Activated CD4-positive, alpha-beta T cell treated with anti-CD3 and anti-CD28 coated beads, Interleukin-2, amount 50 U/mL, for 1 hour (primary cell): ENCODE measurements around the gene KIF16B.

Experiments used
- DNase-seq: peaks from one replicate; pipeline ENCODE4 v3.0.0-alpha.2; 2020

The KIF16B gene

GRCh38 chr20:16349523-16350260 is 223.6 kb downstream of the KIF16B start:
- no peak for DNase-seq

DNA sequence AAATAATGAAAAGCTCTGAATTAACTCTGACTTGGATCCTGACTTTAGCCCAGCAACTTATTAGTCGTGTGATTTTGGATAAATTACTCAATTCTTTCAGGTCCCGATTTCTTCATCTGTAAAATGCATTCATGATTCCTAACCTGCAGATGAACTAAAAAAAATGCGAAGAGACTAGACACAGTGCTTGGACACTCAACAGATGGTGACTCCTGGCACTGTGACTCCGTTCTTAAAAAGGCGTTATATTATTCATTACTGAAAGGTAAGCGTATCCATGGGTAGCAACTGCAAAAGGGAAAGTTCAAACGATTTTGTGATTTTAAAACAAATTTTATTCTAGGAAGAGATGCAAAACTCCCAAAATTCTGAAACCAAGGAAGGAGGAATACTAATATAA is 226.3 kb downstream of the KIF16B start:
- DNase-seq, result no peak

DNA sequence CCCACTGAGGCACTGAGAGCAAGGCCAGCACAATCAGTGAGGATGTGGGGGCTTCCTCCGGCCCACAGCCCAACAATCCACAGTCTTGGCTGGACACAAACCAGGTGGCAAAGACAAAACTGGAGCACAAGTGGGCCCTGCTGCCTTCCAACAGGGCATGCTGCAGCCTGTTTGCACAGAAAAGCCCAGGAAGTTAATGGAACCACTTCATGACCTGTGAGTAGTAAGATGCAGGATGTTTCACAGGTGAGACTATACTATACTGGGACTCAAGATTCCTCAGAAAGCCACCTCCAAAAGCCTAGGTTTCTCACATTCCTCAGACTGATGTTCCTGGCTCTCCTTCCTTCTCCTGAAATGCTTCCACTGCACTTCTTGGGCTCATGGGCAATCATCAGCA is 235.5 kb downstream of the KIF16B start:
- DNase-seq, result no peak

- DNase-seq, result no peak
These were observed 245.6 kb downstream of the KIF16B start for GRCh38 chr20:16327606-16328005.

DNA sequence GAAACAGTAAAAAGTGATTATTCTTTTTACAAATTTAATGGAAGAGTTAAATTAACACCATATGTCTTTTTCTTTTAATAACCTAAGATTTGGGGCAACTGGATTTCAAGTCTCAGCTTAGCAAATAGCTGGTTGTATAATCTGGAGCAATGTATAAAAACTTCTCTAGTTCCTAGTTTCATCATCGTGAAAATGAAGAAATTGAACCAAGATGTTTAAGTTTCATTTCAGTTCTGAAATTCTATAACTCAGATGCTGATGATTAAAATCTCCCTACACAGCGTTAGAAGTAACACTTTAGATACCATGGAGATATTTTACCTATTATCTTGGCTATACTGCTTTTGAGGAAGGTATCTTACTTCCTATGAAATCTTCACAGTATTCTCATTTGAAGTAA is 252.0 kb downstream of the KIF16B start:
- no peak for DNase-seq

- DNase-seq, result no peak
These were observed 255.5 kb downstream of the KIF16B start for GRCh38 chr20:16317445-16318362.

DNA sequence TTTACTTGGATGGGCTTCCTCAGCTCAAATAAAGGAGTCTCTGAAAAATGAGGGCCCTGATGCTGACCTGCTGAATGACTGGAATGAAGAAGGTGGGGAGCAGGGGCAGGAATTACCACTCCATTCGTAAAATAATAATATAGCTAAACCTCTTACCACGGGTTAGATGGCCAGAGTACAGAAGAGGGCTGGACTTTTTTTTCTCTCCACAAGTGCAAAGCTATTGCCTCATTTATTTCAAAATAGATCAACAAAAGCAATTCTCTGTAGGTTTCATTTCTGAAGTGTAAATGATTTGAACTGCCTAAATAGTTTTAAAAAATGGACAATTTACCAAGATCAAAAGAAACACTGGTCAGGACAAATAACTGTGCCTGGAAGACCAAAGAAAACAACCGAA is 256.7 kb downstream of the KIF16B start:
- DNase-seq, result no peak

- DNase-seq, result no peak
These were observed 258.5 kb downstream of the KIF16B start for GRCh38 chr20:16314748-16315159.

GRCh38 chr20:16314320-16314719 is 258.9 kb downstream of the KIF16B start:
- no peak for DNase-seq

DNA sequence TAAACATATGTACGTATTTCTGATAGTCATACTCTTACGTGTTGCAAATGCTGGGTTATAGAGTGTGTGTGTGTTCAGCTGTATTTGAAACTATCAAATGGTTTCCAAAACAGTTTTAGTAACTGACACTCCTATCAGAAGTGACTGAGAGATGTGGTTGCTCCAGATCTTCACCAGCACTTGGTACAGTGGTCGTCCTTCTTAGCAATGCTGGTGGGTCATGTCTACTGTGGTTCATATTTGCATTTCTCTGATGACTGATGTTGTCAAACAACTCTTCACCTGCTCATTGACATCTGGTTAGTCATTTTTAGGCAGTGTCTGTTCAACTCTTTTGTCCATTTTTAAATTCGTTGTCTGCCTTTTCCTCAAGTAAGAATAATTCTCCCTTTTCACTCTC is 259.3 kb downstream of the KIF16B start:
- no peak for DNase-seq

DNA sequence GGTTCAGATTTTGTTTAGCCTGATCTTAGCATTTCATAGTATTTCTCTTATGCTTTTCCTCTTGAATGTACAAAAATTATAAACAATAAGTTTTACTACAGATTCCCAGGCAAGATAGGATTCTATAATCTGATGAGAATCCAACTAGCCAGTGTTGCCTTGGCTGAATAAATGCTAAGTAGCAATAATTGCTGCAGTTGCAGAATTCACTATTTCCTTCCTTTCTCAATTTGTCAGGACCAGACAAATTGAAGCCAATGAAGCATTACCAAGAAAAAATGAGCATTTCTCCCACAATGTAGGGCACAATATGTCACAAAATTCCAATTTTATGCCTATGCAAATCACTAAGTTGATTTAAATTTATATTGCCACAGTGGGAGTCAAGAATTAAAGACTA is 260.2 kb downstream of the KIF16B start:
- DNase-seq, result no peak

- DNase-seq, result no peak
These were observed 261.5 kb downstream of the KIF16B start for GRCh38 chr20:16311756-16312155.

DNA sequence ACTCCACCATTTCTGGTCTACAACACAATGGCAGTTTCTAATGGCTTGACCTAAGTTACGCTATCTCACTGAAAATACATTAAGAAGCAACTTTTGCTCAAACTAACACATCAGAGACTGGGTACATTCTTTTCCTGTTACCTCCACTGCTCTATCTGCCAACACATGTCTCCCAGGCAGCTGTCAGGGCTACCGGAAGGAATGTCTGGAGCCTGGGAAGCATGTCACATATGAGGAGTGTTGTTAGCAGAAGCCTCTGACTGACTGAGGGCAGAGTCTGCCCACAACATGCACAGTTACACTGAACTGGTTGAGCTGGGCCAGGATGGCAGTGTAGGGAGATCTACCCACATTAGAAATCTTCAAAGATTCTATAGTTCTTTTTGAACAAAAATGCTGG is 264.5 kb downstream of the KIF16B start:
- no peak for DNase-seq

- DNase-seq, result no peak
These were observed 270.4 kb downstream of the KIF16B start for GRCh38 chr20:16302818-16303217.

GRCh38 chr20:16301986-16302385 is 271.3 kb downstream of the KIF16B start:
- DNase-seq, result no peak

DNA sequence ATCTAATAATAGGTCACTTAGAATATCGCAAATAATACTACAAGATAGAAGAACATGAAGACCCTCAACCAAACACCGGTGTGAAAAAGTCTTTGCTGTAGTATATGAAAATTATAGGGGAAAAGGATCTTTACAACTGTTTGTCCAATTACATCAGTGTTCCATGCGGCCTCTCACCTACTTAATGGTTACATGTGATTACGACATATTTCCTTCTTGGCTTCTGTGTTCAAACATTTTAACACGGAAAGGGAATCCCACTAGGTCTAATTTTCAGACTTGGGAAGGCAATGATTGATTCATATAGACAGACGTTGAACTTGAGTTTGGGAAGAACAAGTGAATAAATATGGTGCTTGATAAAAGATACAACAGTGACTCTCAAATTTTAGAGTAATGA is 273.4 kb downstream of the KIF16B start:
- no peak for DNase-seq

DNA sequence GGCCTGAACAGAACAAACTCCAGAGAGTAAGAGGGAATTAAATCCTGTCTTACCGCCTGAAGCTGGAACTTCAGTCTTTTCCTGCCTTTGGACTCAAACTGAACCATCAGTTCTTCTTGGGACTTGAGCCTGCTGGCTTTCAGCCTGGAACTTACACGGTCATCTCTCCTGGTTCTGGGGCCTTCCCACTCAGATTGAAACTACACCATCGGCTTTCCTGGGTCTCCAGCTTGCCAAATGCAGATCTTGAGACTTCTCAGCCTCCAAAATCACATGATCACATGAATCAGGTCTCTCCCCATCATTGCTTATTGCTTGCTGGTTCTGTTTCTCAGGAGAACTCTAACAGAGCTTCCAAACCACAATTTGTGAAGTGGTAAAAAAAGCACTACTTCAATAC is 276.3 kb downstream of the KIF16B start:
- no peak for DNase-seq

DNA sequence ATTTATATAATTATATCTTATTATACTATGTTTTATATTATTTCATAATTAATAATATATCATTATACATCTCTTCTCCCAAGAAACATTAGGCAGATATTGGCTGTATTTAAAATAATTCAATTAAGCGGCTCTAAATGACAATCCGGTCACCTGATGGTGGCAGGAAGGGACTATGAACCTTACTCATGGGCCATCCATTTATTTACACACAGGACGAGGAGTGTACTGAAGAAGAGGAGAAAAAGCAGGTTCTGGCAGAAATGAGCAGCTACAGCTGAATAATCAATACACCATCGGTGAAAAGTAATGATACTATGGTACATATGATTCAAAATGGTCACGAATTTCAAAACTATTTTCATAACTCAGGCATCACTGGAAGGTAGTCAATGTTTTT is 277.7 kb downstream of the KIF16B start:
- DNase-seq, result no peak

DNA sequence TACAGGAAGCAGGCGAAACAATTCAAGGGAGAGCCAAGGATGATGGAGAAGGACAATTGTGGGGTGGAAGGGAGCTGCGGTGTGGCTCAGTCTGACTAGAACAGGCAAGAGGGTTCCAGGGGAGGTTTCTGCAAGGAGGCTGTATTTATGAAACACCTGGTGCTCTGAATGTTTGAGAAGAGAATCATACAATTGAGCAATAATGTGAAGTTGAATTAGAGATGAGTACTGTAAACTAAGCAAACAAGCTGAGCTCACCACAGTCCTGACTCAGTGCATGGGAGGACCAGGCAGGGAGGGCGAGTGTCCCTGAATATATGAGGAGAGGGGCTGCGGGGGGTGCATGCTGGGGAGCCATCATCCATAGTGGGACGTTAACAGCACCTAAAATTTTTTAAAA is 279.7 kb downstream of the KIF16B start:
- DNase-seq, result no peak

- DNase-seq, result no peak
These were observed 280.9 kb downstream of the KIF16B start for GRCh38 chr20:16292226-16292880.

DNA sequence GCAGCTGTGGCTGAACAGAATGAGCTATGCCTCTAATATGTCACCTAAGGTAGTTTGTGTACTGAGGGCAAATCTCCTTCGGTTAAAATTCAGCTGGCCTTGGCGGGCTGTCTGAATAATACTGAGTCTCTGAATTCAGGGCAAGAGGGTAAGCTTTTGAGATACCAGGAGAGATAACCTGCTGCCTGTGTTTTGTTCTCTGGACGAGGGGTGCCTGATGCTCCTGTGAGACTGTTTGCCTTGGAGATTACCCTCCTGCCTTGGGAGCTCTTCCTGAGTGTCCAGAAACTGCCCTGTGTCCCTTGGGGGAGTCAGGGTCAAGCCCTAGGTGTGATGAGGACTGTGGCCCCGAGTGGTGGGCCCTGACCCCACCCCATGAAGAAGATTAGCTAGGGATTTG is 282.9 kb downstream of the KIF16B start:
- no peak for DNase-seq

GRCh38 chr20:16287776-16288175 is 285.5 kb downstream of the KIF16B start:
- DNase-seq, result no peak

DNA sequence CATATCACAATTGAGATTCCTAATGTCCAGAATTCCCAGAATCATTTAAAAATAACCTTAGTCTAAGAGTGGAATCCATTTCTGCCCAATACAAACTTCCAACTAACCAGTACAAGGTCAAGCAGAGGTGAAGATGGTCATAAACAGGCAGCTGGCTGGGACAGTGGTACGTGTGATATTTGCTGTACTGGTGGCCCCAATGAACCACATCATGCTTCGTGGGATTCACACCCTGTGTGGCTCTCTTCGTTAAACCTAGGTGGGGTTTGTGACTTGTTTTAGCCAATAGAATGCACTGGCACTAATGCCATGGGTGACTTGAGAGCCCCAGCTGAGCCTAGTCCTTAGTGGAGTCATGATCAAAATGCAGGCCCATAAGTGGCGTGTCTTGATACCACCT is 286.6 kb downstream of the KIF16B start:
- DNase-seq, result no peak
